AG09309 (cell line): ENCODE measurements around the gene KISS1.

ENCODE experiments used
- DNase-seq: peaks from one replicate; pipeline ENCODE4 v3.0.0-alpha.2; 2010; ENCODE audit warnings: low read depth
- H3K4me3 ChIP-seq: 2 replicates; pipeline ENCODE4 v1.5.1; 2011; ENCODE audit warnings: mild to moderate bottlenecking, low read depth, low read length, moderate library complexity; ENCODE audit not compliant: control insufficient read depth
- CTCF ChIP-seq: IDR thresholded peaks from 2 replicates; pipeline ENCODE4 v1.5.1; 2011; ENCODE audit warnings: mild to moderate bottlenecking, low read depth, low read length, inconsistent platforms; ENCODE audit not compliant: insufficient read depth, control insufficient read depth; ENCODE audit errors: missing control alignments

Gene KISS1

GRCh38 chr1:204202481-204202880 is 6.2 kb upstream of the KISS1 start:
- no peak for TF ChIP-seq CTCF
- no peak overlapping the region for H3K4me3 ChIP-seq
- no peak for DNase-seq

GRCh38 chr1:204201348-204202040 is 5.2 kb upstream of the KISS1 start:
- TF ChIP-seq CTCF: no peak
- H3K4me3 ChIP-seq: no peak overlapping the region
- no peak for DNase-seq

GRCh38 chr1:204199579-204199978 is 3.3 kb upstream of the KISS1 start:
- DNase-seq: no peak
- H3K4me3 ChIP-seq: no peak overlapping the region
- no peak for TF ChIP-seq CTCF

- no peak overlapping the region for H3K4me3 ChIP-seq
- peak; percentile 32 for DNase-seq
- peak; percentile 20 for TF ChIP-seq CTCF
Observed at GRCh38 chr1:204198348-204199340, 2.4 kb upstream of the KISS1 start.

- TF ChIP-seq CTCF: no peak
- DNase-seq: no peak
- H3K4me3 ChIP-seq: no peak overlapping the region
Observed at GRCh38 chr1:204197068-204197467, 777 bp upstream of the KISS1 start.

GRCh38 chr1:204194771-204195170 is 1.5 kb downstream of the KISS1 start:
- no peak for DNase-seq
- H3K4me3 ChIP-seq: no peak overlapping the region
- no peak for TF ChIP-seq CTCF
